Stimulated activated CD8-positive, alpha-beta memory T cell treated with anti-CD3 and anti-CD28 coated beads, Interleukin-12 subunit alpha, Interleukin-12 subunit beta, amount 100 ng/mL, for 1 hour (primary cell): ENCODE measurements around the gene BOK.
"Not testable (repeated sequence)": the region's sequence is repeated elsewhere in the genome, so short reads cannot be mapped to it uniquely, and the experiment has no call there.

Source experiments
- DNase-seq: peaks from one replicate; pipeline ENCODE4 v3.0.0-alpha.2; 2020; ENCODE audit warnings: low read depth

Gene BOK

GRCh38 chr2:241558532-241559322, at the start of gene BOK:
TSS of gene BOK (plus strand) at chr2:241558745. CDS start at chr2:241559484, 739 bp downstream.
- no peak for DNase-seq

GRCh38 chr2:241509155-241509784, 49.3 kb upstream of the BOK start:
- no peak for DNase-seq

- no peak for DNase-seq
Observed at GRCh38 chr2:241511091-241511741, 47.3 kb upstream of the BOK start.

GRCh38 chr2:241514553-241514952, 44.0 kb upstream of the BOK start:
- no peak for DNase-seq

- DNase-seq, result no peak
Observed at GRCh38 chr2:241514986-241515737, 43.4 kb upstream of the BOK start.

GRCh38 chr2:241516520-241516965, 42.0 kb upstream of the BOK start:
- DNase-seq, result no peak

GRCh38 chr2:241517297-241517696, 41.2 kb upstream of the BOK start:
- no peak for DNase-seq

- no peak for DNase-seq
Observed at GRCh38 chr2:241519669-241520068, 38.9 kb upstream of the BOK start.

GRCh38 chr2:241522477-241522876, 36.1 kb upstream of the BOK start:
- no peak for DNase-seq

GRCh38 chr2:241525818-241526780, 32.4 kb upstream of the BOK start:
- not testable (repeated sequence) for DNase-seq

- DNase-seq, result no peak
Observed at GRCh38 chr2:241530571-241530970, 28.0 kb upstream of the BOK start.

- DNase-seq, result no peak
Observed at GRCh38 chr2:241531161-241531722, 27.3 kb upstream of the BOK start.

- no peak for DNase-seq
Observed at GRCh38 chr2:241532168-241532567, 26.4 kb upstream of the BOK start.

GRCh38 chr2:241532733-241533601, 25.6 kb upstream of the BOK start:
- no peak for DNase-seq

GRCh38 chr2:241534293-241534692, 24.3 kb upstream of the BOK start:
- no peak for DNase-seq

GRCh38 chr2:241534701-241535375, 23.7 kb upstream of the BOK start:
- DNase-seq, result no peak

- DNase-seq, result no peak
Observed at GRCh38 chr2:241535871-241536655, 22.5 kb upstream of the BOK start.

GRCh38 chr2:241538838-241539615, 19.5 kb upstream of the BOK start:
- DNase-seq, result no peak
